ENCODE measurements around the gene HEPN1.

GRCh38 chr11:124880958-124881357, 38.1 kb upstream of the HEPN1 start:
- TF ChIP-seq CTCF (IDR thresholded peaks at IDR 0.05; ENCODE audit: insufficient read depth, low read depth, low read length) = no peak
- no peak for TF ChIP-seq EZH2 (IDR thresholded peaks at IDR 0.05; ENCODE audit: insufficient read depth, low read length)
